Measurements from ENCODE around the gene SURF4.

SURF4 gene

GRCh38 chr9:133390713-133391112 lies 14.9 kb upstream of the SURF4 start:
- Histone ChIP-seq H4K20me1 (peaks cover 0 to 15% (median 0%) of the 10 kb centered on the region in 11 experiments; a peak in 1 of 22 replicates), H3K9me3 (replicated peaks in 1 of 11) (peaks cover 0 to 14% (median 8%) of the 10 kb centered on the region in 11 experiments; a peak in 12 of 22 replicates), H3K4me2 (no peak overlapping the region), H3K27ac (no peak overlapping the region), H3K4me3 (no peak overlapping the region), H3K27me3 (no peaks in the 10 kb centered on the region), H3K36me3 (no peaks in the 10 kb centered on the region), H3K9ac (no peak overlapping the region), H3K4me1 (no peaks in the 10 kb centered on the region)
- no peak for TF ChIP-seq Cebpa-rat (IDR thresholded peaks at IDR 0.05)

DNA sequence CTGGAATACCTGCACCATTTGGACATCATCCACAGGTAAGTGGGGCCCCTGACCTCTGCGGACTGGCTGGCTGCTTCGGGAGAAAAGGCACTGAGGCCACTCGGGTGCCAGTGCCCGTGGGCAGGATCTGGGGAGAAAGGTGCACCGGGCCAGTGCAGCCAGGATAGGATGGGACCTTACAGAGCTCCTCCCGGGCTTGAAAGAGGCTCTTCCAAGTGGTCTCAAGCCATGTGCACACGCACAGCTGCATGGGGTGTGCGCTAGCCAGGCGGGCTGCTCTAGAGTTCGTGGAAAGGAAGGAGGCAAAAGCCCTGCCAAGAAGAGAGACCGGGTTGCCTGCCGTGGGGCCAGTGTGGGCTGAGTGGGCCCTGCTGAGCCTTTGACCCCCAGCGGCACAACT lies 13.7 kb upstream of the SURF4 start:
- H3K27ac ChIP-seq: no peak overlapping the region
- H3K4me3 ChIP-seq: no peak overlapping the region
- TF ChIP-seq Cebpa-rat (IDR thresholded peaks at IDR 0.05): no peak
- no peak overlapping the region for H3K9ac ChIP-seq
- peaks cover 0 to 4% (median 0%) of the 10 kb centered on the region in 11 experiments; a peak in 1 of 22 replicates for H4K20me1 ChIP-seq
- no peaks in the 10 kb centered on the region for H3K4me1 ChIP-seq
- H3K9me3 ChIP-seq (replicated peaks in 1 of 11): peaks cover 0 to 14% (median 8%) of the 10 kb centered on the region in 11 experiments; a peak in 12 of 22 replicates
- no peaks in the 10 kb centered on the region for H3K36me3 ChIP-seq
- no peak overlapping the region for H3K4me2 ChIP-seq
- no peaks in the 10 kb centered on the region for H3K27me3 ChIP-seq

DNA sequence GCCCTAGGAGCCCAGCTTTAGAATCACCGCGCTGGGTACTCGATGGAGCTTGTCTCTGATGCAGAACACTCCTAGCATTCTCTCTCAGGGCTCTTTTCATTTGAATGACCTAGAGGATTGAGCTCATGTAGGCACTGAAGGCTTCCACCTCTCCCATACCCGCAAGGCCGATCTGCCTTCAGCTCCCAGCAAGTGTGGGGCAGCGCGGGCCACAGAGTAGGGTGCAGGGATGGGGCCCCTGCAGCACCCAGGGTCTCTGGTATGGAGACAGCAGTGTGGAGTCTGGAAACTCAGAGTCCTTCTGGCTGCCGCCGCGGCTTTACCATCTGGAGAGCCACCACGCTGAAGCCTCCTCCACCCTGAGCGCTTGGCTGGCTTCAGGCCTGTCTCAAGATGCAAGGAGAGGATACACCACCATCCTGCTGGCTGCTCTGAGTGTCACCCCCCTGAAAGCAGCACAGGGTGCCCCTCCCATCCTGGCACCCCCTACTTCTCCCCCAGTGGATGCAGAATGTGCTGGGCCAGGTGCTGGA lies 13.2 kb upstream of the SURF4 start:
- no peak overlapping the region for H3K4me2 ChIP-seq
- no peaks in the 10 kb centered on the region for H3K36me3 ChIP-seq
- no peak overlapping the region for H3K9ac ChIP-seq
- H3K27ac ChIP-seq: no peak overlapping the region
- H4K20me1 ChIP-seq: no peaks in the 10 kb centered on the region; a peak in 1 of 22 replicates
- no peaks in the 10 kb centered on the region for H3K27me3 ChIP-seq
- TF ChIP-seq Cebpa-rat (IDR thresholded peaks at IDR 0.05): no peak
- H3K9me3 ChIP-seq (replicated peaks in 1 of 11): peaks cover 0 to 14% (median 8%) of the 10 kb centered on the region in 11 experiments; a peak in 12 of 22 replicates
- no peak overlapping the region for H3K4me3 ChIP-seq
- no peaks in the 10 kb centered on the region for H3K4me1 ChIP-seq

DNA sequence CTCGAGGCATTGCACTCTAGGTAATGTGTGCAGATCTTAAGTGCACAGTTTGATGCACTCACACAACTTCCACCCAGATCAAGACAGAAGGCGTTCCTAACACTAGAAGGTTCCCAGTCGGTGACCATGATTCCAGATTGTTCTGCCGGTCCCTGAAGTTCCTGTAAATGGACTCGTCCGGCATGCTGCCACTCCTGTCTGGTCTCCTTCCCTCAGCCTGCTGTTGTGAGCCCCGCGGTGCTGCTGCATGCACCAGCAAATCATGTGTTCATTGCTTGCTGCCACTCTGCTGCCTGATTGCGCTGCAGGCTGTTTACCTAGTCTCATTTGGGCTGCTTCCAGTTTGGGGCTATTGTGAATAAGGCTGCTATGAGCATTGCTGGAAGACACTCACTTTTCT lies 11.8 kb upstream of the SURF4 start:
- Histone ChIP-seq H3K9ac (no peak overlapping the region), H3K4me1 (no peaks in the 10 kb centered on the region), H3K27me3 (no peaks in the 10 kb centered on the region), H3K9me3 (replicated peaks in 1 of 11) (peaks cover 0 to 14% (median 8%) of the 10 kb centered on the region in 11 experiments; a peak in 12 of 22 replicates), H3K4me2 (no peak overlapping the region), H3K36me3 (no peaks in the 10 kb centered on the region), H4K20me1 (no peaks in the 10 kb centered on the region), H3K27ac (no peak overlapping the region), H3K4me3 (no peak overlapping the region)
- TF ChIP-seq Cebpa-rat (IDR thresholded peaks at IDR 0.05): no peak

GRCh38 chr9:133386338-133386737 lies 10.5 kb upstream of the SURF4 start:
- TF ChIP-seq Cebpa-rat (IDR thresholded peaks at IDR 0.05): no peak
- Histone ChIP-seq H3K9me3 (replicated peaks in 1 of 11) (peaks cover 0 to 10% (median 6%) of the 10 kb centered on the region in 11 experiments; a peak in 12 of 22 replicates), H3K4me3 (no peak overlapping the region), H3K9ac (no peak overlapping the region), H3K36me3 (no peaks in the 10 kb centered on the region), H3K4me2 (no peak overlapping the region), H3K4me1 (no peaks in the 10 kb centered on the region), H4K20me1 (no peaks in the 10 kb centered on the region), H3K27ac (no peak overlapping the region), H3K27me3 (no peaks in the 10 kb centered on the region)

- Histone ChIP-seq H3K9ac (no peak overlapping the region), H4K20me1 (no peaks in the 10 kb centered on the region), H3K27ac (no peak overlapping the region), H3K4me3 (no peak overlapping the region), H3K36me3 (no peaks in the 10 kb centered on the region), H3K27me3 (no peaks in the 10 kb centered on the region), H3K4me2 (no peak overlapping the region), H3K4me1 (no peaks in the 10 kb centered on the region), H3K9me3 (replicated peaks in 1 of 11) (peaks cover 0 to 3% (median under 1%) of the 10 kb centered on the region in 11 experiments; a peak in 7 of 22 replicates)
- TF ChIP-seq Cebpa-rat (IDR thresholded peaks at IDR 0.05): no peak
Measured at GRCh38 chr9:133385452-133385851, 9.6 kb upstream of the SURF4 start.

GRCh38 chr9:133384736-133385321 lies 9.0 kb upstream of the SURF4 start:
- no peak overlapping the region for H3K4me3 ChIP-seq
- H3K36me3 ChIP-seq: no peaks in the 10 kb centered on the region
- H3K9ac ChIP-seq: no peak overlapping the region
- no peaks in the 10 kb centered on the region for H3K27me3 ChIP-seq
- no peak for TF ChIP-seq Cebpa-rat (IDR thresholded peaks at IDR 0.05)
- no peaks in the 10 kb centered on the region for H4K20me1 ChIP-seq
- no peak overlapping the region for H3K4me2 ChIP-seq
- H3K27ac ChIP-seq: no peak overlapping the region
- H3K4me1 ChIP-seq: no peaks in the 10 kb centered on the region
- no peaks in the 10 kb centered on the region for H3K9me3 ChIP-seq (replicated peaks in 1 of 11)

- Histone ChIP-seq H3K4me1 (no peaks in the 10 kb centered on the region), H3K27ac (no peak overlapping the region), H3K4me2 (no peak overlapping the region), H3K4me3 (no peak overlapping the region), H4K20me1 (no peaks in the 10 kb centered on the region), H3K27me3 (no peaks in the 10 kb centered on the region), H3K9ac (no peak overlapping the region), H3K36me3 (no peaks in the 10 kb centered on the region), H3K9me3 (replicated peaks in 1 of 11) (peaks cover 0 to 2% (median under 1%) of the 10 kb centered on the region in 11 experiments; a peak in 7 of 22 replicates)
- no peak for TF ChIP-seq Cebpa-rat (IDR thresholded peaks at IDR 0.05)
Measured at GRCh38 chr9:133383438-133383837, 7.6 kb upstream of the SURF4 start.

GRCh38 chr9:133382507-133383141 lies 6.8 kb upstream of the SURF4 start:
- H3K36me3 ChIP-seq: no peaks in the 10 kb centered on the region
- H4K20me1 ChIP-seq: no peaks in the 10 kb centered on the region
- H3K4me1 ChIP-seq: no peaks in the 10 kb centered on the region
- H3K9me3 ChIP-seq (replicated peaks in 1 of 11): peaks cover 0 to 11% (median 8%) of the 10 kb centered on the region in 11 experiments; a peak in 15 of 22 replicates
- no peak for TF ChIP-seq Cebpa-rat (IDR thresholded peaks at IDR 0.05)
- no peak overlapping the region for H3K9ac ChIP-seq
- H3K27me3 ChIP-seq: no peaks in the 10 kb centered on the region
- H3K27ac ChIP-seq: no peak overlapping the region
- no peak overlapping the region for H3K4me3 ChIP-seq
- no peak overlapping the region for H3K4me2 ChIP-seq

All from BLaER1 treated with 17β-estradiol and CSF1 and Interleukin-3, amounts not matched to agents 10 nM and 100 nM (cell line).